ENCODE results near the gene RGS16. TPM values are rescaled to one million over a fixed set of nuclear protein-coding genes. Genes with fewer than 3 reads are reported as not detected.

RGS16 gene
- total and polyA plus RNA-seq, 9 of the 15 experiments (the other 6 are each of a cell fraction or from before 2014, with no cell fraction given) = 0.07 to 0.55 (median 0.36) TPM

DNA sequence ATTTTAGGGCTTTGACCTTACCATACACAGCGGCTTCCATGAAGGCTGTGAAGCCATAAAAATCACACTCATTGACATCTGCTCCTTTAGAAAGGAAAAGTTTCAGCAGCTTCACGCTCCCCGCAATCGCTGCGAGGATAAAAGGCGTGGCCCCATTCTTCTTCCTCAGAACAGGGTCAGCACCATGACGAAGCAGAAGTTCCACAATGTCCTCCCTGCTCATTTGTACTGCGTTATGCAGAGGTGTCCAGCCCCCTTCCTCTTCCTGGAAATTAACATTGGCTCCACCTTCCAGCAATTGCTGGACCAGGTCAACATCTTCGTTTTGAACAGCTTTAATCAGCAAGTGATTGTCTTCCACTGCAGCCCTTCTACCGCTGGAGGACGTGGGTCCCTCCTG, 17.8 kb downstream of the RGS16 start (continued):
- TF ChIP-seq, protein P1, sequence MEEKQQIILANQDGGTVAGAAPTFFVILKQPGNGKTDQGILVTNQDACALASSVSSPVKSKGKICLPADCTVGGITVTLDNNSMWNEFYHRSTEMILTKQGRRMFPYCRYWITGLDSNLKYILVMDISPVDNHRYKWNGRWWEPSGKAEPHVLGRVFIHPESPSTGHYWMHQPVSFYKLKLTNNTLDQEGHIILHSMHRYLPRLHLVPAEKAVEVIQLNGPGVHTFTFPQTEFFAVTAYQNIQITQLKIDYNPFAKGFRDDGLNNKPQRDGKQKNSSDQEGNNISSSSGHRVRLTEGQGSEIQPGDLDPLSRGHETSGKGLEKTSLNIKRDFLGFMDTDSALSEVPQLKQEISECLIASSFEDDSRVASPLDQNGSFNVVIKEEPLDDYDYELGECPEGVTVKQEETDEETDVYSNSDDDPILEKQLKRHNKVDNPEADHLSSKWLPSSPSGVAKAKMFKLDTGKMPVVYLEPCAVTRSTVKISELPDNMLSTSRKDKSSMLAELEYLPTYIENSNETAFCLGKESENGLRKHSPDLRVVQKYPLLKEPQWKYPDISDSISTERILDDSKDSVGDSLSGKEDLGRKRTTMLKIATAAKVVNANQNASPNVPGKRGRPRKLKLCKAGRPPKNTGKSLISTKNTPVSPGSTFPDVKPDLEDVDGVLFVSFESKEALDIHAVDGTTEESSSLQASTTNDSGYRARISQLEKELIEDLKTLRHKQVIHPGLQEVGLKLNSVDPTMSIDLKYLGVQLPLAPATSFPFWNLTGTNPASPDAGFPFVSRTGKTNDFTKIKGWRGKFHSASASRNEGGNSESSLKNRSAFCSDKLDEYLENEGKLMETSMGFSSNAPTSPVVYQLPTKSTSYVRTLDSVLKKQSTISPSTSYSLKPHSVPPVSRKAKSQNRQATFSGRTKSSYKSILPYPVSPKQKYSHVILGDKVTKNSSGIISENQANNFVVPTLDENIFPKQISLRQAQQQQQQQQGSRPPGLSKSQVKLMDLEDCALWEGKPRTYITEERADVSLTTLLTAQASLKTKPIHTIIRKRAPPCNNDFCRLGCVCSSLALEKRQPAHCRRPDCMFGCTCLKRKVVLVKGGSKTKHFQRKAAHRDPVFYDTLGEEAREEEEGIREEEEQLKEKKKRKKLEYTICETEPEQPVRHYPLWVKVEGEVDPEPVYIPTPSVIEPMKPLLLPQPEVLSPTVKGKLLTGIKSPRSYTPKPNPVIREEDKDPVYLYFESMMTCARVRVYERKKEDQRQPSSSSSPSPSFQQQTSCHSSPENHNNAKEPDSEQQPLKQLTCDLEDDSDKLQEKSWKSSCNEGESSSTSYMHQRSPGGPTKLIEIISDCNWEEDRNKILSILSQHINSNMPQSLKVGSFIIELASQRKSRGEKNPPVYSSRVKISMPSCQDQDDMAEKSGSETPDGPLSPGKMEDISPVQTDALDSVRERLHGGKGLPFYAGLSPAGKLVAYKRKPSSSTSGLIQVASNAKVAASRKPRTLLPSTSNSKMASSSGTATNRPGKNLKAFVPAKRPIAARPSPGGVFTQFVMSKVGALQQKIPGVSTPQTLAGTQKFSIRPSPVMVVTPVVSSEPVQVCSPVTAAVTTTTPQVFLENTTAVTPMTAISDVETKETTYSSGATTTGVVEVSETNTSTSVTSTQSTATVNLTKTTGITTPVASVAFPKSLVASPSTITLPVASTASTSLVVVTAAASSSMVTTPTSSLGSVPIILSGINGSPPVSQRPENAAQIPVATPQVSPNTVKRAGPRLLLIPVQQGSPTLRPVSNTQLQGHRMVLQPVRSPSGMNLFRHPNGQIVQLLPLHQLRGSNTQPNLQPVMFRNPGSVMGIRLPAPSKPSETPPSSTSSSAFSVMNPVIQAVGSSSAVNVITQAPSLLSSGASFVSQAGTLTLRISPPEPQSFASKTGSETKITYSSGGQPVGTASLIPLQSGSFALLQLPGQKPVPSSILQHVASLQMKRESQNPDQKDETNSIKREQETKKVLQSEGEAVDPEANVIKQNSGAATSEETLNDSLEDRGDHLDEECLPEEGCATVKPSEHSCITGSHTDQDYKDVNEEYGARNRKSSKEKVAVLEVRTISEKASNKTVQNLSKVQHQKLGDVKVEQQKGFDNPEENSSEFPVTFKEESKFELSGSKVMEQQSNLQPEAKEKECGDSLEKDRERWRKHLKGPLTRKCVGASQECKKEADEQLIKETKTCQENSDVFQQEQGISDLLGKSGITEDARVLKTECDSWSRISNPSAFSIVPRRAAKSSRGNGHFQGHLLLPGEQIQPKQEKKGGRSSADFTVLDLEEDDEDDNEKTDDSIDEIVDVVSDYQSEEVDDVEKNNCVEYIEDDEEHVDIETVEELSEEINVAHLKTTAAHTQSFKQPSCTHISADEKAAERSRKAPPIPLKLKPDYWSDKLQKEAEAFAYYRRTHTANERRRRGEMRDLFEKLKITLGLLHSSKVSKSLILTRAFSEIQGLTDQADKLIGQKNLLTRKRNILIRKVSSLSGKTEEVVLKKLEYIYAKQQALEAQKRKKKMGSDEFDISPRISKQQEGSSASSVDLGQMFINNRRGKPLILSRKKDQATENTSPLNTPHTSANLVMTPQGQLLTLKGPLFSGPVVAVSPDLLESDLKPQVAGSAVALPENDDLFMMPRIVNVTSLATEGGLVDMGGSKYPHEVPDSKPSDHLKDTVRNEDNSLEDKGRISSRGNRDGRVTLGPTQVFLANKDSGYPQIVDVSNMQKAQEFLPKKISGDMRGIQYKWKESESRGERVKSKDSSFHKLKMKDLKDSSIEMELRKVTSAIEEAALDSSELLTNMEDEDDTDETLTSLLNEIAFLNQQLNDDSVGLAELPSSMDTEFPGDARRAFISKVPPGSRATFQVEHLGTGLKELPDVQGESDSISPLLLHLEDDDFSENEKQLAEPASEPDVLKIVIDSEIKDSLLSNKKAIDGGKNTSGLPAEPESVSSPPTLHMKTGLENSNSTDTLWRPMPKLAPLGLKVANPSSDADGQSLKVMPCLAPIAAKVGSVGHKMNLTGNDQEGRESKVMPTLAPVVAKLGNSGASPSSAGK (IDR thresholded peaks at IDR 0.05) = peak; percentile 65; the same call in 1 of the 2 replicates
- TF ChIP-seq, protein P2, sequence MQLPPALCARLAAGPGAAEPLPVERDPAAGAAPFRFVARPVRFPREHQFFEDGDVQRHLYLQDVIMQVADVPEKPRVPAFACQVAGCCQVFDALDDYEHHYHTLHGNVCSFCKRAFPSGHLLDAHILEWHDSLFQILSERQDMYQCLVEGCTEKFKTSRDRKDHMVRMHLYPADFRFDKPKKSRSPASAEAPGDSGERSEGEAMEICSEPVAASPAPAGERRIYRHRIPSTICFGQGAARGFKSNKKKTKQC (CRISPR knock-in tag; IDR thresholded peaks at IDR 0.05) = no peak
- TF ChIP-seq ARID3A (IDR thresholded peaks at IDR 0.05; ENCODE audit: borderline replicate concordance, low read depth, low read length) (0 out of 2 replicates have a peak, but pooled peaks have one; percentile 11), PHB2 (IDR thresholded peaks at IDR 0.05; ENCODE audit: low read depth) (no peak), SPI1 (IDR thresholded peaks at IDR 0.05; ENCODE audit: borderline replicate concordance, low read depth, low read length) (peak; percentile 83; the same call in 1 of the 2 replicates), AFF4 (CRISPR knock-in tag; IDR thresholded peaks at IDR 0.05) (0 out of 2 replicates have a peak, but pooled peaks have one; percentile 17), SMAD4 (CRISPR knock-in tag; conservative IDR thresholded peaks at IDR 0.05) (0 out of 2 replicates have a peak, but pooled peaks have one; percentile 15), RCOR1 (IDR thresholded peaks at IDR 0.05; ENCODE audit: borderline replicate concordance in 1 of 2, low read depth in 2 of 2, low read length in 2 of 2) (peak; percentile 63 to 69; a peak in 1 of 4 replicates)

Data from K562 (cell line).